Measurements from ENCODE around the gene PDPR.
"Not testable (repeated sequence)": the region's sequence is repeated elsewhere in the genome, so short reads cannot be mapped to it uniquely, and the experiment has no call there.

Gene PDPR

DNA sequence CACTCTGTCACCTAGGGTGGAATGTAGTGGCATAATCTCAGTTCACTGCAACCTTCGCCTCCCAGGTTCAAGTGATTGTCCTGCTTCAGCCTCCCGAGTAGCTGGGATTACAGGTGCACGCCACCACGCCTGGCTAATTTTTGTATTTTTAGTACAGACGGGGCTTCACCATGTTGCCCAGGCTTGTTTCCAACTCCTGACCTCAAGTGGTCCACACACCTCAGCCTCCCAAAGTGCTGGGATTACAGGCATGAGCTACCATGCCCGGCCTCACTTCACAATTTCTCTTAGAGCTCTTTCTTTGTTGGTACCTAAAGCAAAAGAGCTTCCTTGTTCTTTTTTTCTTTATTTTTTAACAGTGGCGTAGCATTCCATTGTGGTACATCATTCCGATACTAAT is 35.2 kb downstream of the PDPR start:
- H3K27ac Mint-ChIP-seq; H3K9me3 Mint-ChIP-seq; H3K4me1 Mint-ChIP-seq (ENCODE audit: low read depth); H3K27me3 Mint-ChIP-seq (ENCODE audit: low read depth); DNase-seq (ENCODE audit: low spot score); H3K4me3 Mint-ChIP-seq: not testable (repeated sequence)
- peaks cover 44% of the 10 kb centered on the region for H3K36me3 Mint-ChIP-seq (ENCODE audit: low read depth)

DNA sequence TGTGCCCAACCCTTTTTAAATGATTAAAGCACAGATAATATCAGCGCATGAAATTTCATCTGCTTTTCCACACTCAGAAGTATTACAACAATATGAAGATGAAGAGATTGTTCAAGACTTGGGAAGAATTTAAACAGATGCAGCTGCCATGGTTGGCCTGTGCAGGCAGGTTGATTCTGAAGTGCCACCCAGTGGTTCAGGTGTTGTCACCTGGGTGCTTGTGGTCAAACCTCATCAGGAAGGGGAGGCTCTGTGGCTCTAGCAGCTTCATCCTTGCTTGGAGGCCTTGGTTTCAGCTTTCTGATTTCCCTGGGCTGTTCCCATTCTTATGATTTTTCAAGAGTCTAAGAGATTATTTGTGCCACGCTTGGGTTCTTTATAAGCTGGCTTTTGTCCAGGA is 37.3 kb downstream of the PDPR start:
- Mint-ChIP-seq H3K27me3 (ENCODE audit: low read depth) (no peaks in the 10 kb centered on the region), H3K4me1 (ENCODE audit: low read depth) (no peaks in the 10 kb centered on the region), H3K4me3 (no peak overlapping the region), H3K36me3 (ENCODE audit: low read depth) (peaks cover 40% of the 10 kb centered on the region), H3K9me3 (no peaks in the 10 kb centered on the region), H3K27ac (no peak overlapping the region)
- no peak for DNase-seq (ENCODE audit: low spot score)

DNA sequence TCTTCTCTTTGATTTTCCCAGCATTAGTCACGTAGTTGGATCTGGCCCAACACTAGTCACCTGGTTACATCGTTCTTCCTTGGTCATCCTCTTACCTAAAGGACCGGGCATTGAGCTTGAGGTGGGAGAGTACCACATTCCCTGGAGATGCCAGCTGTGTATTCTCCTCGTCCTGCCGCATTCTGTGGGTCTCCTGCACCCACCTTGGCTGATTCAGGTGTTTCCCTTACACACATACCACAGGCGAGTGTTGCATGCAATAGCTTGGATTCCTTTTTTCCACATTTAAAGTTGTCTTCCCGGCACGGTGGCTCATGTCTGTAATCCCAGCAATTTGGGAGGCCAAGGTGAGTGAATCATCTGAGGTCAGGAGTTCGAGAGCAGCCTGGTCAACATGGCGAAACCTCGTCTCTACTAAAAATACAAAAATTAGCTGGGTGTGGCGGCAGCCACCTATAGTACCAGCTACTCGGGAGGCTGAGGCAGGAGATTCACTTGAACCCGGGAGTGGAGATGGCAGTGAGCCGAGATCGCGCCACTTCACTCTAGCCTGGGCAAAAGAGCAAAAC is 37.9 kb downstream of the PDPR start:
- Mint-ChIP-seq H3K4me1 (ENCODE audit: low read depth) (no peaks in the 10 kb centered on the region), H3K36me3 (ENCODE audit: low read depth) (peaks cover 40% of the 10 kb centered on the region), H3K9me3 (no peaks in the 10 kb centered on the region), H3K27ac (no peak overlapping the region), H3K4me3 (no peak overlapping the region), H3K27me3 (ENCODE audit: low read depth) (no peaks in the 10 kb centered on the region)
- DNase-seq (ENCODE audit: low spot score) = no peak

DNA sequence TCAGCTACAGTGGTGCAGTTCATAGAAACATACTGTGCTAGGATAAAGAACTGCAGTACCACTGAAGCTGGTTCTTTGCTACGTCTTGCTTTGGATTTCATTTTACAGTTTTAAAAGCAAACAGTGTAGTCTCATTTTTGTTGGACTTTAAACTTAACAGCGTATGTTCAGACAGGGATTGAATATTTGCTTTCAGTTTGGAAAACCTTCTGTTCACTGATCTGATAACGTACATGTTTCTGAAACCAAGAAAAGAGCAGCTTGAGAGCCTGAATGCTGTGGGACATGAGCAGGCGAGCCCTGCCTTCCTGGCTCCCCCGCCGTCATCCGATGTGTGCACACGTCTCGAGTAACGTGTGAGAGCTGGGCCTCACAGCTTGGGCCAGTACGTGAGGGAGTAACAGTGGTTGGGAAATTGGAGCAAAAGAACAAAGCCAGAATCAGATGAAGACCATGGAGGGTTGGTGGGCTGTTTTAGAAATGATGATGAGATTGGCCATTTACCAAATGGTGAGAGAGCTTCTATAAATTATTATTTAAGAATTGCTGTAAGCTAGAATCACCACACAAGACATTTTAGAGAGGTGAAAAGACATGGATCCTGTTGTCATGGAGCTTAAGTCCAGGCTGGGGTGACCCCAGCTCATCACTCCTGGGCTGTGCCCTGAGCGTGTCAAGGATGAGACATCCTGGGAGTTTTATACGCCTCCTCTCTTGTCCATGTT is 38.6 kb downstream of the PDPR start:
- peaks cover 38% of the 10 kb centered on the region for H3K36me3 Mint-ChIP-seq (ENCODE audit: low read depth)
- H3K4me1 Mint-ChIP-seq (ENCODE audit: low read depth) = no peaks in the 10 kb centered on the region
- H3K27ac Mint-ChIP-seq = no peak overlapping the region

DNA sequence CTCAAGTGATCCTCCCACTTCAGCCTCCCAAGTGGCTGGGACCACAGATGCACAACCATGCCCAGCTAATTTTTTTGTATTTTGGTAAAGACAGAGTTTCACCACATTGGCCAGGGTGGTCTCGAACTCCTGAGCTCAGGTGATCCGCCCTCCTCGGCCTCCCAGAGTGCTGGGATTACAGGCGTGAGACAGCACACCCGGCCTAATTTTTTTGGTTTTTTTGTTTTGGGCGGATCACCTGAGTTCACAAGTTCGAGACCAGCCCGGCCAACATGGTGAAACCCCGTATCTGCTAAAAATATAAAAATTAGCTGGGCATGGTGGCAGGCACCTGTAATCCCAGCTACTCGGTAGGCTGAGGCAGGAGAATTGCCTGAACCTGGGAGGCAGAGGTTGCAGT is 40.6 kb downstream of the PDPR start:
- H3K27ac Mint-ChIP-seq; DNase-seq (ENCODE audit: low spot score); H3K4me3 Mint-ChIP-seq; H3K9me3 Mint-ChIP-seq; H3K27me3 Mint-ChIP-seq (ENCODE audit: low read depth); H3K4me1 Mint-ChIP-seq (ENCODE audit: low read depth): not testable (repeated sequence)
- peaks cover 32% of the 10 kb centered on the region for H3K36me3 Mint-ChIP-seq (ENCODE audit: low read depth)

More for the DNA sequence above, 38.6 kb downstream of the PDPR start:
- DNase-seq (ENCODE audit: low spot score) = no peak
- Mint-ChIP-seq H3K4me3 (no peak overlapping the region), H3K9me3 (no peaks in the 10 kb centered on the region), H3K27me3 (ENCODE audit: low read depth) (no peaks in the 10 kb centered on the region)

DNA sequence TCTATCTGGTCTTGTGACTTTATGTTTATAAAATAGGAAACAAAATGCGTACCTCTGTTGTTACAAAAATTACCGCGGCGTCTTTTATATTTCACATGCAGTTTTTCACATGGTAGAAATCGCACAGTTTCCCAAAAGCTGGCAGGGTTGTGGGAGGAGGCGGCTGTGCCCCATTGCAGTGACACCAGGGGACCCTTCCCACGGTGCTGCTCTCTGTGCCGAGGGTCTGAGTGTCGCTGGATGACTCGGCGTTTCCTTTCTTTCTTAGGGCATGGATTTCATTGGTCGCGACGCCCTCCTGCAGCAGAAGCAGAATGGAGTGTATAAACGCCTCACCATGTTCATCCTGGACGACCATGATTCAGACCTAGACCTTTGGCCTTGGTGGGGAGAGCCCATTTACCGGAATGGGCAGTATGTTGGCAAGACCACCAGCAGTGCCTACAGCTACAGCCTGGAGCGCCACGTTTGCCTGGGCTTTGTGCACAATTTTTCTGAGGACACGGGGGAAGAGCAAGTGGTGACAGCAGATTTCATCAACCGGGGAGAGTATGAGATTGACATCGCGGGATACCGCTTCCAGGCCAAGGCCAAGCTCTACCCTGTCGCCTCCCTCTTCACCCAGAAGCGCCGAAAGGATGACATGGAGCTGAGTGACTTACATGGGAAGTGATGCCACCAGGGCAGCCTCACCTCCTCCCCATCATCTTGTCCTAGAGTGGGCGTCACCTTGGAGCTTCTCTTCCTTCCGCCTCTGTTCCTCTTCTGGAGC is 42.3 kb downstream of the PDPR start:
- no peaks in the 10 kb centered on the region for H3K4me1 Mint-ChIP-seq (ENCODE audit: low read depth)
- H3K36me3 Mint-ChIP-seq (ENCODE audit: low read depth) = peaks cover 26% of the 10 kb centered on the region
- H3K4me3 Mint-ChIP-seq = no peak overlapping the region
- no peak for DNase-seq (ENCODE audit: low spot score)
- H3K27me3 Mint-ChIP-seq (ENCODE audit: low read depth) = no peaks in the 10 kb centered on the region
- no peaks in the 10 kb centered on the region for H3K9me3 Mint-ChIP-seq
- no peak overlapping the region for H3K27ac Mint-ChIP-seq

DNA sequence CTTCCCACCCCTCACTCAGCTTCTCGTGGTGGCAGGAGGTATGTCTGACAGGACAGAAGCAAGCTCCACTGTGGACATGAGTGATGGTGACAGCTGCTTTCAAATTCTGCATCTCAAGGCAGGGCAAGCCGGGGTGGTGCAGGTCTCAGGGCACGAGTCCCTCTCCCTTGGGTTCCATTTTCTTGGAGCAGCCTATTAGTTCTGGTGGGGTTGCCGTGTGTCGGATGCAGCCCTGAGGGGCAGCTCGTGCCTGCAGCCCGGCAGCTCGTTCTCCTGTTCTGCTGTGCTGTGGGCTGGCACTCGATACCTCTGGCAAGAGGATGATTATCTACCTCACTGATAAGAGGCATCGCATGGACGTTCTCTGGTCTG is 43.0 kb downstream of the PDPR start:
- H3K36me3 Mint-ChIP-seq (ENCODE audit: low read depth) = peaks cover 23% of the 10 kb centered on the region
- DNase-seq (ENCODE audit: low spot score) = no peak
- H3K27ac Mint-ChIP-seq = no peak overlapping the region
- H3K27me3 Mint-ChIP-seq (ENCODE audit: low read depth) = no peaks in the 10 kb centered on the region
- H3K4me3 Mint-ChIP-seq = no peak overlapping the region
- H3K9me3 Mint-ChIP-seq = no peaks in the 10 kb centered on the region
- no peaks in the 10 kb centered on the region for H3K4me1 Mint-ChIP-seq (ENCODE audit: low read depth)

DNA sequence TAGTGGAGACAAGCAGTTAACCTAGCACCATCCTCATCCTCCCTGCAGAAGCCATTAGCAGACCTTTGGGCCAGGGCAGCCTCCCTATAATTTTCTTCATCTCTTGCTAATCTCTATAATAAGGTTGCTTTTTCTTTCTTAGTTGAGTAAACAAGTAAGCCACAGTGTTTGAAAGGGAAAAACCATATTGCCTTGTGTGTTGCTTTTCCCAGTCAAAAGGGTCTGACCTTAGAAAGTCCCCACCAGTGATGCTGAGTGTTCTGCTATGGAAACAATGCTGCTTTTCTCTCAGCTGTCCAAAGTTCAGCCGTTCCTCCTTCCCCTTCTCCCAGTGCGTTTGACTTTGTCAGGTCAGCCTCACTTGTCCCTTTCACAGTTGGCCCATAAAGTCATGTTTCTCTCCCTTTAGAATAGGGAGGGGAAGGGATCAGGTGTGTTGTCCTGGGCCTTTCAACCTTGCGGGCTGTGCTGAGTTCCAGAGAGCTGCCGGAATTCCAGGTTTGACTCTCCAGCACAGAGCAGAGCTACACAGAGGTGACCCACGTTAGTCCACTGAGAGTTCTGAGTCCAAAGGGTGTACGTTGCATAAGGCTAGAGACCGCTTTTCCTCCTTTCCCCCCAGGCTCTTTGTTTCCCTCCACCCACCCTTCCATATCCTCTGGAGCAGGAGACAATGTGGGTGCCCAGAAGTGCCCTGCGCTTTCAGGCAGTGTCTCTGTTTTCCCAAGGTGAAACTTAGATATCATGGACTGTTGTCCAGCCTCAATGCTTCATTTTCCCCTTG is 43.5 kb downstream of the PDPR start:
- Mint-ChIP-seq H3K27ac (no peak overlapping the region), H3K4me1 (ENCODE audit: low read depth) (no peaks in the 10 kb centered on the region), H3K36me3 (ENCODE audit: low read depth) (peaks cover 18% of the 10 kb centered on the region), H3K4me3 (no peak overlapping the region), H3K27me3 (ENCODE audit: low read depth) (no peaks in the 10 kb centered on the region), H3K9me3 (no peaks in the 10 kb centered on the region)
- no peak for DNase-seq (ENCODE audit: low spot score)

DNA sequence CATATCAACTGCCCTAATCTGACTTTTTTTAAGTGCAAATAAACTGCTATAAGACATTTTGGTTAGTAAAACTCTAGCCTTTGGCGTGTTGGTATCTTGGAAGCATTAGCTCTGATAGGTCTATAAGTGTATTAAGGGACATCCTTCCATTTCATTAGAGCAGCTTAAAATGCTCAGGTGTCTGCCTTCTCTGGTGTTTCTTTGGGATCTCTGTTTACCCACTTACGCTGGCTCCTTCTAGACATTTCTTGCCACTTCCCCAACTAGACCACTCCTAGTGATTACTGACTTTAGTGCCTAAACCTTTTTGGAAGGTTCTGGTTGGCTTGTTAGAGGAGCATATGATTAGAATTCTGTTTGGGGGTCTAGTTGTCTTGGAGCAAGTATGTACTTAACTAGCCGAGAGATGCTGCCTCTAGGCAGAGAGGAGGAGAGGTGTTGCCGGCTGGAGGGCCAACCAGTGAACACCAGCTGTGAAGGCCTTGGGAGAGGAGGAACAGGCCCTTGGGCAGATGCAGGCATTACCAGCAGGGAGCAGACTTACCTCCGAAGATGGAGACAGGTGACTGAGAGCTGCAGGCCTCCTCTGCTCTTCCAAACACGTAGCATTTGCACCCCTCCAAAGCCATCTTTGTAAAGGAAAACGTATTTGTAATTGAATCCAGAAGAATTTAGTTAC is 44.3 kb downstream of the PDPR start:
- Mint-ChIP-seq H3K36me3 (ENCODE audit: low read depth) (peaks cover 14% of the 10 kb centered on the region), H3K27me3 (ENCODE audit: low read depth) (no peaks in the 10 kb centered on the region), H3K4me3 (no peak overlapping the region)

DNA sequence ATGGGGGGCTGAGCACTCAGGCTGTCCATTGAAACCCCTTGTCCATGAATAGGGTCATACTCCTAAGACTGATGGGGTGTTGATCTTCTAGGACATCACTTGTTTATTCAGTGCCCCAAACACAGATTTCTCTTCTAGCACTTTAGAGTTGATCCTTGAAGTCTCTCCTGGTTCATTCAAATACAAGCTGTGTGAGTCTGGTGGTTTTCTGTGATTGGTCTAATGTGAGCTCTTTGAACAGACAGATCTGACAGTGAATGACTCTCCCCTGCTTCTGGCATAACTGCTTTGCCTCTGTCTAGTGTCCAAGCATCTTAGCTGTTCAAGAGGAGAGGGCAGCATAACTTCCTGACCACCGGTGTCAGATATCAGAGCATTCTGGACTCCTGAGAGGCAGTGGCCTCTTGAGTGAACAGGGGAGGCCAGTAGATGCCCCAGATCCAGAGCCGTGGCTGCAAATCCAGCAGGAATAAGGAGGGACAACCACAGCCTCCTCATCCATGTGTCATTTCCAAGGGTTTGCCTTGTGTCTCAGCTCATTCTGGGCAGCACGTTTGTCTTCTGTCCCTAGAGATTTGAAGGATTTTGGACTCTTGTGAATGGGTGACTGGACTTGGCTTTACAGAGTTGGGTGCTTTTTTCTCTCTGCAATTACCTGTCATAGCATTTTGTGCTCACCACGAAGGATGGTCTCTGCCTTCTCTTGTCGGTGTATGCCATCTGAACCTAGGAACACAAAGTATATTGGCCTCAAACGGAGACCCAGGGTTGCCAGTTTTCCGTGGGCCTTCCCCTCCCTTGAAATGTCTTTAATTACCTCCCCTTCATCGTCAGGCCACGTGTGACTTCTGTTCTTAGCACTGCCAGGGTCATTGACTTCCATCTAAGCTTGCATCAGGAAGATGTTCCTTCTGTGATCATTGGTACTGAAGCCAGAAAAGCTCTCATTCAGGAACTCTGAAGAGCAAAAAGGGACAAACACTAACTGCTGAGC is 45.5 kb downstream of the PDPR start:
- Mint-ChIP-seq H3K27ac (no peak overlapping the region), H3K4me3 (no peak overlapping the region), H3K9me3 (no peaks in the 10 kb centered on the region), H3K27me3 (ENCODE audit: low read depth) (no peaks in the 10 kb centered on the region), H3K4me1 (ENCODE audit: low read depth) (no peaks in the 10 kb centered on the region), H3K36me3 (ENCODE audit: low read depth) (peaks cover 9% of the 10 kb centered on the region)
- no peak for DNase-seq (ENCODE audit: low spot score)

More for the DNA sequence above, 44.3 kb downstream of the PDPR start:
- Mint-ChIP-seq H3K9me3 (no peaks in the 10 kb centered on the region), H3K27ac (no peak overlapping the region), H3K4me1 (ENCODE audit: low read depth) (no peaks in the 10 kb centered on the region)
- no peak for DNase-seq (ENCODE audit: low spot score)

DNA sequence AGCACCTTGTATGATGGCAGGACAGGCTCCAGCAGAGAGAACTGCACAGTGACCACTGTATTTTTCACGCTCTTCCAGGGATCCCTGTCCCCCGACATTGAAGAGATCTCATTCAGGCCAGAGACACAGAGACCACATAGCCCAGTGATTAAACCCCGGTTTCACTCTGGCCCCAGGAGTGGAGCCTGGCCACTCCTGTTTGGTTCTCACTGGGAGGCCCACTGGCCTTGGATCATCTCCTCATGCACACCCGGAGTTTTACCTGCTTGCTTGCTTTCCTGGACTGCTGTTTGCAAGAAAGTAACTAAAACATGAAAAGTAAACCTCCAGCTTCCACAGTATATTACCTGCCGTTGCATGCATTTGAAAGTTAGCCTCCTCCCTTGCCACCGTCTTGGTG is 46.3 kb downstream of the PDPR start:
- peaks cover 9% of the 10 kb centered on the region for H3K36me3 Mint-ChIP-seq (ENCODE audit: low read depth)

DNA sequence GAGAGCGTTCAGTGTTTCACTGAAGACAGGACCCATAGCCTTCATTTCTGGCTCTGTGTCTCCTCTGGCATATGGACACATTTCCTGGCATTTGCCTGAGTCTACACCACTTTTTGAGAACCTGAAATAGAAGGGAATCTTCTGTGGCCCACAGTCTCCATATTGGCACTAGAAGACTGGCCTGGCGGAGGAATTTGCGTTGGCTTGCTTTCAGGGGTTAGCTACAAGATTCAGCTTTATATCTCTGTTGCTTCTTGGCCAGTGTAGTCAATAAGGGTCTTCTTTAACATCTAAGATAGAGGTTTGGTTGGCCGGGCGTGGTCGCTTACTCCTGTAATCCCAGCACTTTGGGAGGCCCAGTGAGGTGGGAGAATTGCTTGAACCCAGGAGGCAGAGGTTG is 46.7 kb downstream of the PDPR start:
- peaks cover 2% of the 10 kb centered on the region for H3K27me3 Mint-ChIP-seq (ENCODE audit: low read depth)
- H3K27ac Mint-ChIP-seq = no peak overlapping the region
- DNase-seq (ENCODE audit: low spot score) = no peak
- H3K4me3 Mint-ChIP-seq = no peak overlapping the region
- peaks cover 3% of the 10 kb centered on the region for H3K4me1 Mint-ChIP-seq (ENCODE audit: low read depth)
- peaks cover 8% of the 10 kb centered on the region for H3K36me3 Mint-ChIP-seq (ENCODE audit: low read depth)
- H3K9me3 Mint-ChIP-seq = no peaks in the 10 kb centered on the region

More for the DNA sequence above, 46.3 kb downstream of the PDPR start:
- no peak overlapping the region for H3K4me3 Mint-ChIP-seq
- no peak overlapping the region for H3K27ac Mint-ChIP-seq
- H3K4me1 Mint-ChIP-seq (ENCODE audit: low read depth) = peaks cover 3% of the 10 kb centered on the region
- DNase-seq (ENCODE audit: low spot score) = no peak
- H3K27me3 Mint-ChIP-seq (ENCODE audit: low read depth) = peaks cover 2% of the 10 kb centered on the region
- H3K9me3 Mint-ChIP-seq = no peaks in the 10 kb centered on the region

DNA sequence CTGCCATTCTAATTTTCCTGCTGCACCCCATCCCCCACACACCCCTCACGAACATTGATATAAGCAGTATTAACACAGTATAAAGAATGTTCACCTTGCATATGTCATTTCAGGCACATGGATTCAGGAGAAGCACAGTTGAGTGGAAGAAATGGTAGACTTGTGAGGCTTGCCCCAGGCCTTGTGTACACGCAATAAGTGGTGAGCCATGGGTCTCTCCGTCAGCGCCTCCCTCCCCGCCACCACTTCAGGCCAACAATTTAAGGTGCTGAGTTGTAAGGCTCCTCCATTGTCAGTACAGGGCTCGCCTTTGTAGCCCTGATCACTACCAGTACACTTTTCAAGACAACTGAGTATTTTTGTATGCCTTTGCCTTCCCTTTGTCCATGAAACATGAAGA is 47.2 kb downstream of the PDPR start:
- Mint-ChIP-seq H3K4me1 (ENCODE audit: low read depth) (peaks cover 3% of the 10 kb centered on the region), H3K36me3 (ENCODE audit: low read depth) (peaks cover 5% of the 10 kb centered on the region), H3K4me3 (no peak overlapping the region), H3K9me3 (no peaks in the 10 kb centered on the region), H3K27me3 (ENCODE audit: low read depth) (peaks cover 2% of the 10 kb centered on the region), H3K27ac (no peak overlapping the region)
- DNase-seq (ENCODE audit: low spot score) = no peak

Data from T-helper 2 cell treated with Interferon-gamma antibody and Interleukin-4, amounts not matched to agents 5 μg/mL and 100 μg/mL, for 36 hours (primary cell).